ENCODE data around the gene LSM3.

Gene LSM3

DNA sequence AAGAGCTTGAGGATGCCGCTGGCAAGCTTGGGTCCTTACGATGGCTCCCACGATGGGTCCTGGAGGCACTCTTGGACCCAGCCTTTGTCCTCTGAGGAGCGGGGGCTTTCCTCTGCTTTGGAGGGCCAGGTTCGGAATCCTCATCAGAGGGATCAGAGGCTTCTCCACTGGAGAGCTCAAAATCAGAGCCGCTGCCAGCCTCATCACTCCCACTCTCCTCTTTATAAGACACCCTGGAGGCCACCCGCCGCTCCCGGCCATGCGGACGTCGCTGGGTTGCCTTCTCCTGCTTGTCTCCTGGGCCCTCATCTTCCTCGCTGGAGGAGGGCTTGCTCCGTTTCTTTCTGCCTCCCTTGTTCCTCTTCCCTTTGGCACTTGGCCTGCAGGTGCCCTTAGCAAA is 20.2 kb upstream of the LSM3 start:
- no peak for DNase-seq

GRCh38 chr3:14159426-14159825 is 19.2 kb upstream of the LSM3 start:
- DNase-seq, result no peak

DNA sequence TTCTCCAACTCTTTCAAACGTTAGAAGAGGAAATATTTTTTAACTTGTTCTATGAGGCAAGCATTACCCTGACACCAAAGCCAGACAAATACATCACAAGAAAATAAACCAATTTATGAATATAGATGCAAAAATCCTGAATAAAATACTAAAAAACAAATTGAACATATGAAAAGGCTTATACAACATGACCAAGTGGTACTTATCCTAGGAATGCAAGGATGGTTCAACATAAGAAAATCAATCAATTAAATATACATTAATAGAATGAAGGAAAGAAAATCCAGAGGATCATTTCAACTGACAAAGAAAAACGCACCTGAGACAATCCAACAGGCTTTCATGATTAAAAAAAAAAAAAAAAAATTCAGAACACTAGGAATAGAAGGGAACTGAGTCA is 17.3 kb upstream of the LSM3 start:
- DNase-seq, result no peak

DNA sequence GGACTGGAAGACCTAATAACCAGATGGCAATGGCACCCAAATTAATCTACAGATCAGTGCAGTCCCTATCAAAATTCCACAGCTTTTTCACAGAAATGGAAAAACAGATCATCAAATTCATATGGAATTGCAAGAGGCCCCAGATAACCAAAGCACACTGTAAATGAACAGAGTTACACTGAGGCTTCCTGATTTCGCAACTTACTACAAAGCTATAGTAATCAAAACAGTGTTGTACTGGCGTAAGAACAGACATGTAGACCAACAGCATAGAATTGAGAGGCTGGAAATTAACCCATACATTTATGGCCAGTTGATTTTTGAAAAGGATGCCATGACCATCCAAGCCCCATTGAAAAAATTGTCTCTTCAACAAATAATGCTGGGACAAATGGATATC is 16.4 kb upstream of the LSM3 start:
- DNase-seq, result no peak

DNA sequence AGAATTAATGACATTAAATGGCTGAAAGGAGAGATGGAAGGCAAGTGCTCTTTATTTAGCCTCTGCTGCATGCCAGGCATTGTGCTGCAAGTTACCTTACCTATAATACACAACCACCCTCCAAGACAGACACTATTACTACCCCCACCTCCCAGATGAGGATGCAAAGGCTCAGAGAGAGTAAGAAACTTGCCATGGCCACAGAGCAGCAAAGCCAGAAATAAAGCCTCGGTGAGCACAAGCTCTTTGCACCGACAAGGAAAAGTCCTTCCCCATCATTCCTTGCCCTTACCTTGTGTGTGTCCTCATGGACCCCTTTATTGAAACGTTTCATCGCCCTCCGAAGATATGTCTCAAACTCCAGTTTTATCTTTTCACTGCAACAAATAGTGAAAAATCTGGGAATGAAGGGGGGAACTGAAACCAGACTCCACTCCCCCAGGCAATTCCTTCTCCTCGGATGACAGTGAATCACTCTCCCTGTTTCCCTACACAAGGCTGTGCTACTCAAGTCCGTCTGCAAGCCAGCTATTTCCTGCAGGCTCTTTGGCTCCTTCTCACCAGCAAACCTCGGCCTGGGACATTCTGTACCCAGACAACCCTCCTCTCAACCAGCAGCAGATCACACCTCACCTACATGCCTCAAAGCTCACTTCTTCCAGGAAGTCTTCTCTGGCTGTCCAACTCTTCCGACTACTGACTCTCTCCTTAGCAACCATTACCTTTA is 11.6 kb upstream of the LSM3 start:
- no peak for DNase-seq

- DNase-seq, result no peak
Measured at GRCh38 chr3:14169435-14169834, 9.2 kb upstream of the LSM3 start.

DNA sequence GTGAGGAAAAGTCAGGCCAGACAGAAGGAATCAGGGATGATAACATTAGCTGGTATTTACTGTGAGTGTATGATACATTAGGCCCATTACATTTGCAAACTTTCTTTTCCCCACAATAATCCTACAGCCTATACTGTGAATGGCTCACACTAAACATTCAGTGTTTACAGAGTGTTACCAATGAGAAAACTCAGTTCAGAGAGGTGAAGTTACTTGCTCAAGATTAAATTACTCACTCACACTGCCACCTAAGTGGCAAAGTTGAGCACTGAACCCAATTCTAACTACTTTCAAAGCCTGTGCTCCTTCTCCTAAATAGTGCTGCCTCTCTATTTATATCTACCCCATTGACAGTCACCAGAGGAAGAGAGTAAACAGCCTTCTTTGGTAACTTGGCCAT is 8.7 kb upstream of the LSM3 start:
- no peak for DNase-seq

DNA sequence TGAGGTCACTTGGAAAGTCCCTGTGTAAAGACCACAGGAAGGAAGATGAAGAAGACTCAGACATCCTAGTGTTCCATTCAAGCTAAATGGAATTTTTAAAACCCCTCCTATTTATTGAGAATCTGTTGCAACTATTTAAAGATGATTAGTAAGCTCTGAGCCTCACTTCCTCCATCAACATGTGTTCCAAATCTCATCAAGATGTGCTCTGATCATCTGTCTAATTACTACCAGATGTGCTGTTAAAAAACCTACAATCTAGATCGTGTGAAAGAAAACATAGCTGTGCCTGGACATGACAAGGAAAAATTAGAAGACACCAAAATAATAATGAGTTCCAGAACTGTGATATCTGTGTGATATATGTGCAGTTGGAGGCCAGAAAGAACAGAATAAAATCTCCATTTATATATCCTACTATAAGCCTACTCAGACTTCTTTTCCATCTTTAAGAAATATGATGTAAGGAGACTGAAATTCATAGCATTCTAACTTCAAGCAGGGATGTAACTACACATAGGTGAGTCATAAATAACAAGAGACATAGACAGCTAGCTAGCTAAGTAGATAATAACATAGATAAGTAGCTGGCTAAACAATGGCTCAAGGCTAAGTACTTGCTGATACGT is 8.0 kb upstream of the LSM3 start:
- DNase-seq, result no peak

DNA sequence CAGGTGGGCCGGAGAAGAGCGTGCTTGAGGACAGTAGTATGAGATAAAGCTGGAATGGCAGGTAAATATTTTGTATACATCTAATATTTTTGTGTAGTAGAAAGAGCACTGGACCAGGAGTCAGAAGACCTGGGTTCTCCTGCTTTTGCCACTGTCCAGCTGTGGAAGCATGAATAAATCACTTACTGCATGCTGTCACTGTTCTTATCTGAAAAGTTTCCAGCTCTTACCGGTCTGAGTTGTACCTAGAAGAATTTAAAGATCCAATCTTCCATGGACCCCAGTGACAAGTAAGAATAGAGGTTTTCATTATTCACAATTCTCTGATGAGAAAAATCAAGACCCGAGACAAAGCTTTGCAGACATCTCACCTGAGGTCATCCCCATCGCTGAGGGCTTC is 6.1 kb upstream of the LSM3 start:
- no peak for DNase-seq

- DNase-seq, result no peak
Measured at GRCh38 chr3:14174483-14174882, 4.1 kb upstream of the LSM3 start.

- DNase-seq, result no peak
Measured at GRCh38 chr3:14175383-14176037, 3.1 kb upstream of the LSM3 start.

DNA sequence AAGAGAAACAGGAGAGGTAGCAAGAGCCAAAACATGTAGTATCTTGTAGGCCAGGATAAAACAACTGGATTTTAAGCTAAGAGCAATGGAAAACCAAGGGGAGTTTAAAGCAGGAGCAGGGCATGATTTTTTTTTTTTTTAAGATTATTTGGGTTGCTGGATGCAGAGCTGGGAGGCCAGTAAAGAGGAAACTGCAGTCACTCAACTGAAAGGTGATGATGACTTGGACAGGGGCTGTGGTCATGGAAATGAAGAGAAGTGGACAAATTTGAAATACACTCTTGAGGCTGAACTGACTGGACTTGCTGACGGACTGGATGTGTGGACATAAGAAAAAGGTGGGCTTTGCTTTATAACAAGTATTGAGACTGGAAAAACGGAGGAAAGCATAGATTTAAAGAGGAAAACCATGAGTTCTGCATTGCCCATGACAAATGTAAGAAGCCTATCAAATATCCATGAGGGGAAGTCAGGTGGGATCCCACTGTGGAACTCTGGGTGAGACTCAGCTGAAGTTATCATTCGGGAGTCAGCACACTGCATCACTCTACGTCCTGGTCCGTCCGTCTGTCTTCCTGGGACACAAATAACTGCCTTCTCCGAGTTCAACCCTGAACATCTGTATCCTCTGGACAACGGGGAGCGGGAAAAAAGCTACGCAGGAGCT is 904 bp upstream of the LSM3 start:
- DNase-seq, result no peak

DNA sequence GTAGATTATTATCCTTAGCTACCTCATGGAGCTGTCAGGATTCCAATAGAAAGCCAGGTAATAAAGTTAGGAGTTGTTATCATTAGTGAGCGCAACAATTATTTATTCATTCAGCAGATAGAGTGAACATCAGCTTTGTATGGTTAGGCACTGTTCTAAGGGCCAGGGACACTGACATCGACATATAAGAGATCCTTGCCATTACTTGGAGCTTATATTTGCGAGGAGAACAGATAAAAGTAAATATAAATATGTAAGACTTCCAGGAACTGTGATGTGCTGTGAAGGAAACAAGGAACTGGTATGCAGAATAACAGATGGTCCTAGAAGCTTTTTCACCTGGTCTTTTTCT is 473 bp downstream of the LSM3 start:
- DNase-seq, result no peak

GRCh38 chr3:14179795-14180194 is 1.2 kb downstream of the LSM3 start:
- no peak for DNase-seq

DNA sequence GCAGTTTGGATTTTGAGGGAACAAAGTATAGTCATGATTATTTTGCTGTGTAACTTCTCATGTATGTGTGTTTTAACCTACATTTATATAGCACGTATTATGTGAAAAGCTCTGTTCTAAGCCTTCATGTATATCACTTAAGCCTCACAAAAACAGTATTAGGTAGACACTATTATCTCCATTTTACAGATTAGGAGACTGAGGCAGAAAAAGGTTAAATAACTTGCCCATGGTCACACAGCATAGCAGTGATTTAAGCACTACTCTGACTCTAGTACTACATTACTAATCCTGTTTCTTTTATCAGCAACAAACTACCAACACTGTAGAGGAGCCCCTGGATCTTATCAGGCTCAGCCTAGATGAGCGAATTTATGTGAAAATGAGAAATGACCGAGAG is 2.6 kb downstream of the LSM3 start:
- DNase-seq, result no peak

GRCh38 chr3:14183015-14183577 is 4.5 kb downstream of the LSM3 start:
- DNase-seq, result no peak

GRCh38 chr3:14186854-14187458 is 8.3 kb downstream of the LSM3 start:
- DNase-seq, result no peak

- DNase-seq, result no peak
Measured at GRCh38 chr3:14188041-14188754, 9.6 kb downstream of the LSM3 start.

- no peak for DNase-seq
Measured at GRCh38 chr3:14194865-14195264, 16.2 kb downstream of the LSM3 start.

DNA sequence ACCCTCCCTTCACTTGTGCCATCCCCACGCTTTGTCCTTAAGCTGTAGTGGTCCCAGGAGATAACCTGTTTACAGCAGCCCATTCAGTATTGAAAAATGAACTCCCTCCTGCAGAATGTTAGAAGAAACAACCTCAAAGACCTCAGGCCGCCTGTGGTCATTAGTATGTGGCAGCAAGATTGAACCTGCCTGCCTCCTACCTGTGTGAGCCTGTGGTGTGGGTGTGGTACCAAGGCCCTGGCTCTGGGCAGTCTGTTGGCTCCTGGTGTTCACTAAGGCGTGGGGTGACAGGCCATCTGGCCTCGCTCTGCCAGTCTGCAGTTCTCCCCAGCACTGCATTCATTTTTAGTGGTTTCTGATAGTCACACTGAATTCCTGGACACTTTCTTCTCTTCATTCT is 21.0 kb downstream of the LSM3 start:
- no peak for DNase-seq

DNA sequence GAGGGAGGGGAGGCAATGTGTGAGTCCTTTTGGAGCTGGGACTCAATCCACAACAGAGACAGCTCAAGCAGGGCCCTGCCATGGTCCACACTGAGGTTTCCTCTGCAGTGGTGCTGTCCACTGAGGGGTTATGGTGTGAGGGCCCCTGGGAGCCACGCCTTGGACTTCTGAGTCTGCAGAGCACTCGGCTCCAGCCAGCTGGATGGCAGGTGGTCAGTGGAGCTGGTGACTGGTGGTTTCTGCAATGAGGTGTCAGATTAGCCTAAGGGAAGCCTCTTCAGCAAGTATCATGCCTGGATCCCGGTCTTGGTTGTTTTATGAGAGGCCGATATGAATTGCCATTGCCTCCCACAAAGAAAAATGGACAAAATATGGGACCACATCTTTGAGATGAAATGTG is 21.7 kb downstream of the LSM3 start:
- no peak for DNase-seq

GRCh38 chr3:14200841-14201240 is 22.2 kb downstream of the LSM3 start:
- no peak for DNase-seq

Measured in NCI-H146 (cell line).